ENCODE measurements around the gene COIL. TPM values are rescaled to one million over a fixed set of nuclear protein-coding genes. Genes with fewer than 3 reads are reported as not detected.

COIL gene
- total RNA-seq, 1 donor from 2014 or later = 14.6 TPM

- H3K27me3 Mint-ChIP-seq (ENCODE audit: unreplicated experiment) = peaks cover 7% of the 10 kb centered on the region
- no peak for TF ChIP-seq CTCF (IDR thresholded peaks at IDR 0.05; ENCODE audit: unreplicated experiment)
- no peaks in the 10 kb centered on the region for H3K9me3 Mint-ChIP-seq (ENCODE audit: unreplicated experiment)
- peaks cover 23% of the 10 kb centered on the region for H3K36me3 Mint-ChIP-seq (ENCODE audit: low read depth, unreplicated experiment)
- H3K4me3 Mint-ChIP-seq (ENCODE audit: unreplicated experiment) = no peak overlapping the region
- no peaks in the 10 kb centered on the region for H3K4me1 Mint-ChIP-seq (ENCODE audit: unreplicated experiment)
- no peak overlapping the region for H3K27ac Mint-ChIP-seq (ENCODE audit: unreplicated experiment)
- DNase-seq (ENCODE audit: low spot score) = no peak
Observed at GRCh38 chr17:56902348-56902747, 58.5 kb downstream of the COIL start.

GRCh38 chr17:56899403-56899802 is 61.4 kb downstream of the COIL start:
- no peak for DNase-seq (ENCODE audit: low spot score)
- TF ChIP-seq CTCF (IDR thresholded peaks at IDR 0.05; ENCODE audit: unreplicated experiment) = no peak
- H3K27me3 Mint-ChIP-seq (ENCODE audit: unreplicated experiment) = peaks cover 9% of the 10 kb centered on the region
- H3K4me1 Mint-ChIP-seq (ENCODE audit: unreplicated experiment) = no peaks in the 10 kb centered on the region
- H3K4me3 Mint-ChIP-seq (ENCODE audit: unreplicated experiment) = no peak overlapping the region
- H3K36me3 Mint-ChIP-seq (ENCODE audit: low read depth, unreplicated experiment) = peaks cover 27% of the 10 kb centered on the region
- H3K27ac Mint-ChIP-seq (ENCODE audit: unreplicated experiment) = no peak overlapping the region
- no peaks in the 10 kb centered on the region for H3K9me3 Mint-ChIP-seq (ENCODE audit: unreplicated experiment)

- Mint-ChIP-seq H3K9me3 (ENCODE audit: unreplicated experiment) (no peaks in the 10 kb centered on the region), H3K27me3 (ENCODE audit: unreplicated experiment) (peaks cover 9% of the 10 kb centered on the region), H3K4me1 (ENCODE audit: unreplicated experiment) (no peaks in the 10 kb centered on the region), H3K36me3 (ENCODE audit: low read depth, unreplicated experiment) (peaks cover 23% of the 10 kb centered on the region), H3K27ac (ENCODE audit: unreplicated experiment) (no peak overlapping the region), H3K4me3 (ENCODE audit: unreplicated experiment) (no peak overlapping the region)
- DNase-seq (ENCODE audit: low spot score) = no peak
- TF ChIP-seq CTCF (IDR thresholded peaks at IDR 0.05; ENCODE audit: unreplicated experiment) = no peak
Observed at GRCh38 chr17:56898874-56899273, 62.0 kb downstream of the COIL start.

- H3K27ac Mint-ChIP-seq (ENCODE audit: unreplicated experiment) = no peak overlapping the region
- peaks cover 10% of the 10 kb centered on the region for H3K27me3 Mint-ChIP-seq (ENCODE audit: unreplicated experiment)
- H3K9me3 Mint-ChIP-seq (ENCODE audit: unreplicated experiment) = no peaks in the 10 kb centered on the region
- H3K4me1 Mint-ChIP-seq (ENCODE audit: unreplicated experiment) = no peaks in the 10 kb centered on the region
- TF ChIP-seq CTCF (IDR thresholded peaks at IDR 0.05; ENCODE audit: unreplicated experiment) = no peak
- no peak for DNase-seq (ENCODE audit: low spot score)
- H3K4me3 Mint-ChIP-seq (ENCODE audit: unreplicated experiment) = no peak overlapping the region
- H3K36me3 Mint-ChIP-seq (ENCODE audit: low read depth, unreplicated experiment) = peaks cover 24% of the 10 kb centered on the region
Observed at GRCh38 chr17:56897646-56898424, 63.0 kb downstream of the COIL start.

GRCh38 chr17:56896968-56897359 is 63.9 kb downstream of the COIL start:
- no peak for DNase-seq (ENCODE audit: low spot score)
- Mint-ChIP-seq H3K36me3 (ENCODE audit: low read depth, unreplicated experiment) (peaks cover 33% of the 10 kb centered on the region), H3K4me3 (ENCODE audit: unreplicated experiment) (no peak overlapping the region), H3K9me3 (ENCODE audit: unreplicated experiment) (no peaks in the 10 kb centered on the region), H3K27me3 (ENCODE audit: unreplicated experiment) (peaks cover 14% of the 10 kb centered on the region), H3K4me1 (ENCODE audit: unreplicated experiment) (no peaks in the 10 kb centered on the region), H3K27ac (ENCODE audit: unreplicated experiment) (no peak overlapping the region)
- no peak for TF ChIP-seq CTCF (IDR thresholded peaks at IDR 0.05; ENCODE audit: unreplicated experiment)

All from endothelial cell (in vitro differentiated cells).